Cortex of kidney (tissue), 1 donor: ENCODE results near the gene DEFB132.
"Not testable (repeated sequence)": the region's sequence is repeated elsewhere in the genome, so short reads cannot be mapped to it uniquely, and the experiment has no call there.

Experiments used
- DNase-seq: peaks from one replicate; lab custom pipeline; 2025; lab: John Stamatoyannopoulos, UW

Gene DEFB132

GRCh38 chr20:257419-257818, at the start of gene DEFB132:
Gene DEFB132, plus strand, starts transcription at chr20:257724. Its CDS starts 55 bp downstream, at chr20:257779.
- no peak for DNase-seq

GRCh38 chr20:208942-209566, 48.5 kb upstream of the DEFB132 start:
- no peak for DNase-seq

GRCh38 chr20:210809-211502, 46.6 kb upstream of the DEFB132 start:
- no peak for DNase-seq

DNA sequence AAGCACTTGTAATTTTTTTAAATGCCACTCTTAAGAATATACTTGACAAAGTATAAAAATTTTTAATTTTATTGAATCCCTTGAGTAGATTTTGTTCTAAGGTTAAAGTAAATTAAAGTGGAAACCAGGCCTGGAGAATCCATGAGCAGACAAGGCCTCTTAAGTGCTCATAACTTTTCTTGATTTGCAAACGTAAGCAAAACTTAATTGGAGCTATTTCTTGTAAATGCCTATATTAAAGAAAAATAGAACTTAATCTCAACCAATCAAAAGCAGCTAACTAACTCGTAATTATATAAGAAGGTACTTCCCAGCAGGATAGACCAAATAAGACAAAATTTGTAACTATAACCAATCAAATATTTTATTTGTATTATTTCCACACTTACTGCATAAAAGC, 43.1 kb upstream of the DEFB132 start:
- DNase-seq, result no peak

DNA sequence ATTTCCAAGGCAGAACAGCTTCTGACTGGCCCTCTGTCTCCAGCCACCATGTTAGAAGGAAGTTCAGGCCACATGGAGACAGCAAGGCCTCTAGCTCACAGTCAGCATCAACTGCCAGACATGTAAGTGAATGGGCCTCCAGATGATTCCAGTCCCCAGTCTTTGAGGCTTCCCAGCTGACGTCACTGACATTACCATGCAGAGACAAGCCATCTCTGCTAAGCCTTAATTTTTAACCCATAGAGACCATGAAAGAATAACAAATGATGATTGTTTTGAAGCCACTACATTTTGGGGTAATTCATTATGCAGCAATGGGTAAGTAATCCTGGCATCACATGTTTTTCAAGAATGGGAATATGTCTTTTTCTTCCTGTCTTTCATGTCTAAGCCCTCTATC, 41.7 kb upstream of the DEFB132 start:
- no peak for DNase-seq

DNA sequence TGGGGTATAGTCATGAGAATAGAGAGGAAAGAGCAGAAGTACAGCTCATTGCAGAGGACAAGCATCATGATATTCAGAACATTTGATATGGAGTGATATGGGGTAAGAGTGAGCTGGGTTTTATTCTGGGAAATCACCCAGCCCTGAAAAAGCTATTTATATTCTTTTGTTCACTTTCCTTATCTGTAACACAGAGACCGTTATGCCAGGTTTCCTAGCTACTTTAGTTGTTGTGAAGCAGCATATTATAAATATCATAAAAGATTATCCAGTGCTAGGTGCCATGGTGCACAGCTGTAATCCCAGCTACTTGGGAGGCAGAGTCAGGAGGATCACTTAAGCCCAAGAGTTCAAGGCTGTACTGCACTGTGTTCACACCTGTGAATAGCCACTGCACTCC, 40.3 kb upstream of the DEFB132 start:
- no peak for DNase-seq

DNA sequence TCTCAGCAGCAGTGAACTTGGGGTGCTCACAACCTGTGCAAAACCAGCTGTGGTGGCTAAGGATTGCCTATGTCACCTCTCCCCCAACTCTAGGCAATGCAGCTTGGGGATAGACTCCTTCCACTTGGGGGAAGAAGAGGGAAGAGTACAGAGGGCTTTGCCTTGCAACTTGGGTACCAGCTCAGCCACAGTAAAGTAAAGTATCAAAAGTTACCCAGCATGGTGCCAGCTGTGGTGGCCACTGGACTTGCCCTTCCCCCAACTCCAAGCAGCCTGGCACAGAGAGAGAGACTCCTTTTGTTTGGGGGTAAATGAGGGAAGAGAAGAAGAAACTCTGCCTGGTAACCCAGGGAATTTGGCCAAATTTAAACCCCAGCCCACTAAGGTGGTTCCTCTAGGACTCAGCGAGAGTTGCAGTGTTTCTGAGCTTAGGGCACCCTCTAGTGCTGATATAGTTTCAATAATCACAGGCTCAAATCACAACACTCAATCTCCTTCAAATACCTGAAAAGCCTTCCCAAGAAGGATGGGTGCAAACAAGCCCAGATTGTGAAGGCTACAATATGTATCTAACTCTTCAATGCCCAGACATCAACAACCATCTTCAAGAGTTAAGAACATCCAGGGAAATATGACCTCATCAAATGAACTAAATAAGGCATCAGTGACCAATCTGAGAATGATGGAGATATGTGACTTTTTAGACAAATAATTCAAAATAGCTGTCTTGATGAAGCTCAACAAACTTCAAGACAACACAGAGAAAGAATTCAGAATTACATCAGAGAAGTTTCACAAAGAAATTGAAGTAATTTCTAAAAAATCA, 38.0 kb upstream of the DEFB132 start:
- DNase-seq, result no peak

DNA sequence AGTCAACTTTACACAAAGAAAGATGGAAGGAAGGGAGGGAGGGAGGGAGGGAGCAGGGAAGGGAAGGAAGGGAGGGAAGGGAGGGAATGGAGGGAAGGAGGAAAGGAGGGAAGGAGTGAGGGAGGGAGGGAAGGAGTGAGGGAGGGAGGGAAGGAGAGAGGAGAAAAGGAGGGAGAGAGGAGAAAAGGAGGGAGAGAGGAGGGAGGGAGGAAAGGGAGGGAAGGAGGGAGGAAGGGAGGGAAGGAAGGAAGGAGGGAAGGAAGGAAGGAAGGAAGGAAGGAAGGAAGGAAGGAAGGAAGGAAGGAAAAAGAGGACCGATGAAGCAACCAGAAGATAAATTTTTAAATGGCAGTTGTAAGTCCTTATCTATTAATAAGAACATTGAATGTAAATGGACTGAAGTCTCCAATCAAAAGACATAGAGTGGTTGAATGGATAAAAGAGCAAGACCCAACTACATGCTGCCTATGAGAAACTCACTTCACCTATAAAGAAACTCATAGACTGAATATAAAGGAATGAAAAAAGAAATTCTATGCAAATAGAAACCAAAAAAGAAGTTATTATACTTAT, 36.2 kb upstream of the DEFB132 start:
- DNase-seq, result no peak

- not testable (repeated sequence) for DNase-seq
Observed at GRCh38 chr20:225879-226278, 31.6 kb upstream of the DEFB132 start.

DNA sequence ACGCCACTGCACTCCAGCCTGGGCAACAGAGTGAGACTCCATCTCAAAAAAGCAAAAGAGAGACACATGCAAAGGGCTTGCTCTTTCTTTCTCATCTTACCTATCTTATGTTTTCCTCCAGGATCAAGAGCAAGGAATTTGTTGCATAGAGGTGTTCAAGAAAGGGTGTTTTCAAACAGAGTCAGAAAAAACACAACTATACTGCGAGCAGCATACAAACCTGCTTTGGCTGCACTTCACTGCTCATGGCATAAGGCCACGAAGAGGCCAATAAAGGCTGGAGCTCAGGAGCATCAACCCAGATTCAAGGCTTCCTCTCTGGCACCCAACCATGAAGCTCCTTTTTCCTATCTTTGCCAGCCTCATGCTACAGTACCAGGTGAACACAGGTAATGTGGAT, 30.6 kb upstream of the DEFB132 start, which contains the start of gene DEFB129:
TSS of gene DEFB129 (plus strand) at position 301 of the 400 bp plus-strand sequence. CDS start at position 332, 31 bp downstream.
- no peak for DNase-seq

GRCh38 chr20:227439-228105, 30.0 kb upstream of the DEFB132 start:
- no peak for DNase-seq

GRCh38 chr20:235891-236290, 21.6 kb upstream of the DEFB132 start:
- DNase-seq, result no peak

DNA sequence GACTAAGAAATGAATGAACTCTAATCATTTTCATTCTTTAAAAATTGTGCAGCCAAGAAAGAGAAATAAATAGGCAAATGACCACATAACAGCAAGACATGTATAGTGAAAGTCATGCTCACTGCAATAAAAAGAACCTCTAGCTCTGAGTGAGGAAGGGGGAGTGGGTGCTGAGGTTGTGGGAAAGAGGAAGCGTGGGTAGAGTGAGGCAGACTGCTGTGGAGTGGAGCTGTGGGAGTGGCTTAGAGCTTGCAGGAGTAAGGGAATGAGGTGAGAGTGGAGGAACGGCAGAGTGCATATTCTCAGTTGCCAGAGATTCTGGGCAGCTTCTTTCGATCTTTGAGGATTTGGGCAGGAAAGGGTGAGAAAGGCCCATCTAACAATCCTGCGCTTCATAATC, 20.0 kb upstream of the DEFB132 start:
- DNase-seq, result no peak

DNA sequence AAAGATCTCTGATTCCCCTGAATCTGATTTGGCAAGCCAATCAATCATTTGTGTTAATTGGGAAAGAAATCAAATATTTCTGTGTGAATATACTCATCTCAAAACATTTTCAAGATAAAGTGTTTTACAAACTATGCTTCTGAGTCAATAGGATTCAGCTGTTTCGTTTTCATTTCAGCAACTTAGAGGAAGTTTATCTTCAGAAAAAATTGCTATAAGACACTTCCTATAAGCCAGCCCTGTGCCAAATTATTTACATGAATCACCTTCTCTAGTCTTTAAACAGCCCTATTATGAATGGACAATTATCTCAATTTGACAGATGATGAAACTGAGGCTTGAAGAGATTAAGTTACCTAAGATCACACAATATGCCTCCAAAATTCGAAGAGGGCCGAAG, 19.6 kb upstream of the DEFB132 start:
- no peak for DNase-seq

GRCh38 chr20:242905-243304, 14.6 kb upstream of the DEFB132 start:
- no peak for DNase-seq

- no peak for DNase-seq
Observed at GRCh38 chr20:251354-251753, 6.2 kb upstream of the DEFB132 start.

GRCh38 chr20:252801-253200, 4.7 kb upstream of the DEFB132 start:
- DNase-seq, result no peak

- DNase-seq, result not testable (repeated sequence)
Observed at GRCh38 chr20:253447-253846, 4.1 kb upstream of the DEFB132 start.

- no peak for DNase-seq
Observed at GRCh38 chr20:258269-258858, 840 bp downstream of the DEFB132 start.

DNA sequence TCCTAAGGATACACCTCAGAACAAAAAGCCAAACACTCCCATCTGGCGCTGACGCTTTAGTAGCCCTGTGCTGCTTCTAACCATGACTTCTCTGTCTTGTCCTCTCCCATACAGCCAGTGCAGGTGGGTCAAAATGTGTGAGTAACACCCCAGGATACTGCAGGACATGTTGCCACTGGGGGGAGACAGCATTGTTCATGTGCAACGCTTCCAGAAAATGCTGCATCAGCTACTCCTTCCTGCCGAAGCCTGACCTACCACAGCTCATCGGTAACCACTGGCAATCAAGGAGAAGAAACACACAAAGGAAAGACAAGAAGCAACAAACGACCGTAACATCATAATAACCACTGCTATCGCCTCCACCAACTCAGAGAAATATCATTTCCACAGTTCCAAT, 1.4 kb downstream of the DEFB132 start:
- no peak for DNase-seq

GRCh38 chr20:259981-260380, 2.5 kb downstream of the DEFB132 start:
- DNase-seq, result no peak

- no peak for DNase-seq
Observed at GRCh38 chr20:263701-264100, 6.2 kb downstream of the DEFB132 start.
